HG03342 (cell line): ENCODE results near the gene CCNO.

ENCODE experiments used
- ATAC-seq: cut with Tn5 transposase; IDR thresholded peaks from one replicate; pipeline ENCODE4 v1.9.1; 2021; ENCODE audit warnings: mild to moderate bottlenecking, moderate library complexity; ENCODE audit not compliant: unreplicated experiment

Gene CCNO

GRCh38 chr5:55222985-55223811 lies 10.2 kb downstream of the CCNO start:
- ATAC-seq, result no peak

DNA sequence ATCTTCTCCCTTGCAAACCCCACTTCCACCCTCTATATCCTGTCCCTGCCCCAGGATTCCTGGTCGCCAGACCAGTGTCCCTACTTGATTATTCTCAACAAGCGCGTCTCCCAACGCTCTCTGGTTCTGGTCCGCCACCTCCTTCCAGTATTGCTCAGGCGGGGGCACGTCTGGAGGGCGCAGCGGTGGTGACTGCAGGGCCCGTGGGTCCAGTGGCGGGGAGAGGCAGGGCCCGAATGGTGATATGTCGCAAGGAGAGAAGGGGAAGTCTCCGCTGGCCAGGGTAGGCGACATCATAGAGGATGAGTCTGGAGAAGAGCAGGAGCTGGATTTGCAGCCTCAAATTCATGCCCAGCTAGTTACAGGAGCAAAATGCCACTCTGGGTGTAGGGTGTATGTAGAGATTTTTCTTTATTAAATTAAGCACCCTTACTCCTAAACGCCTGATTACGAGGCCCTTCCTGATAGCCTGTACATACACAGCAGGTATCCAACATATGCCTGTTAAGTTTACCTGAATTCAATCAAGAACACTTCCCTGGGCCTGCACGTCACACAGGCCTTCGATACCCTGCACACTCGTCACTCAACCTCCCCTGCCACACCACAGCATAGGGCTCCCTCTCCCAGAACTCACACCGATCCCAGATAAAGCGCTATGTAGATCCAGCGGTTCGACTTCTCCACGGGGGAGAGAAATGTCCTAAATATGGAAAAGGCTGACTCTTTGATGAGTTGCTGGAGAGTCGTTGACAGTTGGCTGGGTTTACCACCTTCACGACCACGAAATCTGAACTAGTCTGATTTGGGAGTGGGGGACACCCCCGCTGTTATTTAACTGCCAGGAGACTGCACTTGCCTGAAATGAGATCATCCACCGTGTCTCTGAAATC lies 11.1 kb downstream of the CCNO start:
- no peak for ATAC-seq

DNA sequence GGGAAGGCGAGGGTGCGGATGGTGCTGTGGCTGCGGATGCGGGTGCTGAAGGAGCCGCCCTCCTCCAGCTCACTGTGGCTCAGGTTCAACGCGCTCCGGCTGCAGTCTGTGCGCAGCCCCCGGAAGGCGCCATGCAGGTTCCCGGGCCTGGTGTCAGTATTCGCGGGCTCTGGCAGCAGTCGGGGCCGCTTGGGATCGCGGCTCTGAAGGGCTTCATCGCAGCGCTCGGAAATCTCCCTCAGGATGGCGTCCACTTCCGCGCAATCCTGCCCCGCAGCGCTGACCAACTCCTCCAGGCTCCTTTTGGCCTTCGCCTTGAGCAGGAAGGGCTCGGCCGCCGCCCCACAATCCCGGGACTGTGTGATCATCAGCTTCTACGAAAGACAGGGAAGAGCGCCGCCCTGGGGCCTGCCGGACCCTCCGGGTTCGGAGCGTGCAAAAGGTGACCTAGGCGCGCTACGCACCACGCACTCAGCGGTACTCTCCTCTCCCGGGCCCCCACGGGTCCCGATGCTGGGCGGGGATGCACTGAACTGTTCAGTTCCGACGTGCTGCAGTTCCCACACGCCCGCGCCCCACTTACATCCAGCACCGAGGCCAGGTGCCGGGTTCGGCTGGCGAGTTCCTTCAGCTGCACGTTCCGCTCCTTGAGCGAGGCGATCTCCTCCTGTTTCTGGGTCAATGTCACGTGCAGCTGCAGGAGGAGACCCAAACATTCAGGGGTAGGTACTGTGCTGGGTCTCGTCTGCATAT lies 12.8 kb downstream of the CCNO start:
- no peak for ATAC-seq

- ATAC-seq, result no peak
These were observed 13.6 kb downstream of the CCNO start for GRCh38 chr5:55219770-55220169.

DNA sequence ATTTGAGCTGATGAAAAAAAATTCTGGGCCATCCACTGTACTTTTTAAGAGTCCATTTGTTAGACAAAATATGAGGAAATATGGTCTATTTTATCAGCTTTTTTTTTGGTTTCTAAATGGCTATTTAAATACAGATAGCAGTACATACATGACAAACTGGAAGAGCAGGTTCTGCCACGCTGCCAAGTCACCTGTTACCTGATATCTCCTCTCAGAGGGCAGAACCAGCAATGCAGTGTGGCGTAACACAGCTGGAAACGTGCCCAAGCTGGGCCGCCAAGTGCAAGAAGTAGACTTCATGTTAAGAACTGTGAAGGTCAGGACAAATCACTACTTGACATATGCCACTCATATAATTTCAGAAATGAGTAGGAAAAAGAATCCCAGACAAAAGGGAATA lies 14.4 kb downstream of the CCNO start:
- no peak for ATAC-seq

GRCh38 chr5:55211184-55211874 lies 22.1 kb downstream of the CCNO start:
- no peak for ATAC-seq

DNA sequence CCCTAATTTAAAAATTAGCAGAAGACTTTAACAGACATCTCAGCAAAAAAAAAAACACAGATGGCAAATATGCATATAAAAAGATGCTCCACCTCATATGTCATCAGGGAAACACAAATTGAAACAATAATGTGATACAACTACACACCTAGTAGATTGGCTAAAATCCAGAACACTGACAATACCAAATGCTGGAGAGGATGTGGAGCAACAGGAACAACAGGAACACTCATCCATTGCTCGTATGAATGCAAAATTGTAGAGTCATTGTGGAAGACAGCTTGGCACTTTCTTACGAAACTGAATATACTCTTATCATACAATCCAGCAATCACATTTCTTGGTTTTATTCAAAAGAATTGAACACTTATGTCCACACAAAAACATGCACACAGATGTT lies 28.4 kb downstream of the CCNO start:
- no peak for ATAC-seq

DNA sequence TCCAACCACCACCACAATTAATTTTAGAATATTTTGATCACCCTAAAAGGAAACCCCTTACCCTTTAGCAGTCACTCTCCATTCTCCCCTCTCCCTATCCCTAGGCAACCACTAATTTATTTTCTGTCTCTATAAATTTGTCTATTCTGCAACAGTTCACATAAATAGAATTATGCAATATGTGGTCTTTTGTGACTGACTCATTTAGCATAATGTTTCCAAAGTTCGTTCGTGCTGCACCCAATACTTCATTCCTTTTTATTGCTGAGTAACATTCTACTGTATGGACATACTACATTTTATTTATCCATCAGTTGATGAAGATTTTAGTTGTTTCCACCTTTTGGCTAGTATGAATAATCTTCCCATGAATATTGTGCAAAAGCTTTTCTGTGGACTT lies 42.2 kb downstream of the CCNO start:
- ATAC-seq, result no peak

DNA sequence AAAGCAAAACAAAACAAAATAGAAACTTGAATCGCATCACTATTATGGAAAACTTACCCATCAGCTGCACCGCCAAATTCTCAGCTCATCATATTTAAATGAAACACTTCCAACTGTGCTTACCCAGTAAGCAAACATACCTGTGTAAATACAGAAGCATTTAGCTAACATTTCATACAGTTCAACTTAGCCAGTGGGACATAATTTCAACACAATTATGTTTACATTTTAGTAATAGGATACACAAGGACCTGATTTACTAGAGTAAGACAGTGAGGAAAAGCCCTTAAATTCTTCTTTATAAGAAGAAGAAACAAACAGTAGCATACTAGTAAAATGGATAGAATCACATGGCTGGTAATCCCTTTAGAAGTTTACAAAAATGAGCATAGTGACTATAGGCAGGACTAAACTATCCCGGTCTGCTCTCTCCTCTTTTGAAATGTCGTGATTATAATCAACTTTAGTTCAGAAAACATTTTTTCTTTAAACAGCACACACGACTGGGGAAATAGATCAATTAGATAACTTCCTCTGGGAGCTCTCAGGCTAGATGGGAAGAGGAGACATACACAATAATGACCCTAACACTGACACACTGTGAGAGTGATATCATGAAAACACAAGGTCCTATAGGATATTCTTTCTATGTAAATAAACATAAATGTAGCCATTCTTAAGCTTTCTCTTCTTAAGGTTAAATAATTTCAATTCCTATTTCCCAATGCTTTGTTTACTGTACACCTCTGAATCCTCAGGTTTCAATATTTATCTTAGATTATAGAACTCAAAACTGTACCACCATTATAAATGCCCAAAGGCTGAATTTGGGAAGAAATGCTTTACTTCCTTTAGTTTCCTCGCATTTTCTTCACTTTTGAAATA lies 44.5 kb downstream of the CCNO start:
- ATAC-seq, result no peak

GRCh38 chr5:55187370-55187769 lies 46.0 kb downstream of the CCNO start:
- ATAC-seq, result no peak
